SKM-1 treated with dmso at 0.1 percent for 144 hours (cell line): Measurements from ENCODE around the gene TOR1AIP1.
A peak's percentile ranks its signal among the peaks of the same experiment; 100 is the strongest.
"Not testable (repeated sequence)": the region's sequence is repeated elsewhere in the genome, so short reads cannot be mapped to it uniquely, and the experiment has no call there.

Experiments
- DNase-seq: peaks from one replicate; lab custom pipeline; 2025; ENCODE audit not compliant: unreplicated experiment; lab: John Stamatoyannopoulos, UW

The TOR1AIP1 gene

GRCh38 chr1:179935909-179936496, 53.9 kb downstream of the TOR1AIP1 start:
- DNase-seq: no peak

- no peak for DNase-seq
Observed at GRCh38 chr1:179937668-179938254, 55.7 kb downstream of the TOR1AIP1 start.

GRCh38 chr1:179938752-179939151, 56.7 kb downstream of the TOR1AIP1 start:
- peak; percentile 13 for DNase-seq

DNA sequence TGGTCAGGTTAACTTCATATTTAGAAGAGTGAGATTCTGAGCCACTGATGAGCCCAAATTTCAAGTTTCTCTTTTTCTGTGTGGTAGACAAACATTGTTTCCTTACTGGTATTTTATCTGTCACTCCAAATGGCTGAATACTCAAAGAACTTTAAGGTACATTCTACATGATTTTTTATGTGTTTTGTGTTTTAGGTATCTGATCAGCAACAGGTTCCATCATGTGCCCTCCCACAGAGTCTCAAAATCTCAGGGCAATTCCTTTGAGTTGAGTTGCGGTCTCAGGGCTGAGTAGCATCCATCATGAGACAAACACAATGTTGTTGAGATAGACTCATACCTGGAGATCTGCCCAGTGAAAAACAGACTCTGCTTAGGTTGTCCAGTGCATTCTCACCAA, 57.9 kb downstream of the TOR1AIP1 start:
- DNase-seq: no peak

- no peak for DNase-seq
Observed at GRCh38 chr1:179941454-179941853, 59.4 kb downstream of the TOR1AIP1 start.

DNA sequence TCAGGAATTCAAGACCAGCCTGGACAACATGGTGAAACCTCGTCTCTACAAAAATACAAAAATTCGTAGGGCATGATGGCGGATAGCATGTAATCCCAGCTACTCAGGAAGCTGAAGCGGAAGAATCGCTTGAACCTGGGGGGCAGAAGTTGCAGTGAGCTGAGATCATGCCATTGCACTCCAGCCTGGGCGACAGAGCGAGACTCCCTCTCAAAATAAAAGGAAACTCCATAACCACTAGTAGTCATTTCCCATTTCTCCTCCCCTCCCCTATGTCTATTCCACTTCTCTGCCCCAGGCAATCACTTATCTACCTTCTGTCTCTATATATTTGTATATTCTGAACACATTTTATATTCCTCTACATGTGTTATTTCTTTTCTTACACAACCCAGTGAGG, 68.6 kb downstream of the TOR1AIP1 start:
- no peak for DNase-seq

- peak; percentile 78 for DNase-seq
Observed at GRCh38 chr1:179951383-179952144, 69.5 kb downstream of the TOR1AIP1 start.

- peak; percentile 92 for DNase-seq
Observed at GRCh38 chr1:179952186-179952585, 70.1 kb downstream of the TOR1AIP1 start.

- peak; percentile 47 for DNase-seq
Observed at GRCh38 chr1:179953974-179954492, 71.9 kb downstream of the TOR1AIP1 start.

GRCh38 chr1:179954493-179955286, 72.6 kb downstream of the TOR1AIP1 start, which contains the start of gene CEP350:
CEP350 (plus strand) TSS chr1:179954810; CDS start chr1:179986182, 31,372 bp downstream.
- DNase-seq: peak; percentile 98

GRCh38 chr1:179955287-179955680, 73.2 kb downstream of the TOR1AIP1 start:
- DNase-seq: peak; percentile 65

DNA sequence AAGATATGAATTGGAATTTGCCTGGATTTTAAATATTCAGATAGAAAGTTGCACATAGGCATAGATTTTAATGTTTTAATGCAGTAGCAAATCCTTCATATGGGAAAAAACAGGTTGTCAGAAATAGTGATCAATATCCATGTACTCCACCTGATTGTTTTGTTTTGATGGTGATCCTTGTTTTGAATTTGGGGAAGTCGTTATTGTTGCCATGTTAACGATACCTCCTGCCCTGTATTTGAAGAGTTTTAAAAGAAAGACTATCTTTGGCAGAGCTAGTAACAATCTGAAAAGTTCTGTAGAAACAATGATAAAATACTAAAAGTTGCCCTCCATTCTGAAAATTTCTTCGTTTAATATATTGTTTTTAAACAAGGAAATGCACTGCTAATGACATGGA, 73.6 kb downstream of the TOR1AIP1 start:
- peak; percentile 46 for DNase-seq

DNA sequence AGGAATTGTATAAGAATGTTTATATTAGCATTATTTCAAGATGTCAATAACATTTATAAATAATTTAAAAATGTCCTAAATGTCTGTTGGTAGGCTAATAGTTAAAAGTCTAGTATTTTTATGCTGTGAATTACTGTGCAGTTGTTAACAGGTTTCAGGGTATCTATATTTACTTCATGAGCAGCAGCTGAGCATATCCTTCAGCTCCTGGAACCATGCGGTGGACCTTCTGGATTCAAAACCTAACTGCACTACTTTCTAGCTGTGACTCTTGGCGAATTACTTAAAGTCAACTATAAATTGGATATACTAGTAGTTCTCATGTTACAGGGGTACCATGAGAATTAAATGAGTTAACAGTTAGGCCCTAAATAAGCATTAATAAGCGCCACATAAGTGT, 76.3 kb downstream of the TOR1AIP1 start:
- DNase-seq: no peak

DNA sequence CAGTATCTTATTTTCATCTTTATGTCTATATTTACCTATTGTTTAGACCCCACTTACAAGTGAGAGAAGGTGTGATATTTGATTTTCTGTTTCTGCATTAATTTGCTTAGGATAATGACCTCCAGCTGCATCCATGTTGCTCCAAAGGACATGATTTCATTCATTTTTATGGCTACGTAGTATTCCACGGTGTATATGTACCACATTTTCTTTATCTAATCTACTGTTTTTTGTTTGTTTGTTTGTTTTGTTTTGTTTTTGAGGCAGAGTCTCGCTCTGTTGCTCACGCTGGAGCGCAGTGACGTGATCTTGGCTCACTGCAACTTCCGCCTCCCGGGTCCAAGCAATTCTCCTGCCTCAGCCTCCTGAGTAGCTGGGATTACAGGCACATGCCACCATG, 80.1 kb downstream of the TOR1AIP1 start:
- DNase-seq: not testable (repeated sequence)

DNA sequence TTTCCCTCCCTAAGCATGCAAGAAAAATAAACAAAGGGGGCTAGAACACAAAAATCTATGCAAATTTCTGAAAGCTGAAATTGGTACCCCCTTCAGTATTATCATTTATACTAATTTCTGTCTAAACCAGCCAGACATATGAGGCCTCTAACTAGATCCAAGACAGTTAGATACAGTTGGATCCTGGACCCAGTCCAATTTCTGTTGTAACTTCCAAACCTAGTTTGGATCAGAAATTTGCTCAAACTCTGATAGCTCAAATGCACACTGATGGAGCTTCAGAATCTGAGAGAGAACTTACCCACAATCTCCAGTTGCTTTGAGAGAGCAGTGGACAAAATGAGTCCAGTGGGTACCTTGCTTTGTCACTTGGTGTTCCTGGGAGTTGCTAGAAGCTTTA, 84.5 kb downstream of the TOR1AIP1 start:
- DNase-seq: no peak

DNA sequence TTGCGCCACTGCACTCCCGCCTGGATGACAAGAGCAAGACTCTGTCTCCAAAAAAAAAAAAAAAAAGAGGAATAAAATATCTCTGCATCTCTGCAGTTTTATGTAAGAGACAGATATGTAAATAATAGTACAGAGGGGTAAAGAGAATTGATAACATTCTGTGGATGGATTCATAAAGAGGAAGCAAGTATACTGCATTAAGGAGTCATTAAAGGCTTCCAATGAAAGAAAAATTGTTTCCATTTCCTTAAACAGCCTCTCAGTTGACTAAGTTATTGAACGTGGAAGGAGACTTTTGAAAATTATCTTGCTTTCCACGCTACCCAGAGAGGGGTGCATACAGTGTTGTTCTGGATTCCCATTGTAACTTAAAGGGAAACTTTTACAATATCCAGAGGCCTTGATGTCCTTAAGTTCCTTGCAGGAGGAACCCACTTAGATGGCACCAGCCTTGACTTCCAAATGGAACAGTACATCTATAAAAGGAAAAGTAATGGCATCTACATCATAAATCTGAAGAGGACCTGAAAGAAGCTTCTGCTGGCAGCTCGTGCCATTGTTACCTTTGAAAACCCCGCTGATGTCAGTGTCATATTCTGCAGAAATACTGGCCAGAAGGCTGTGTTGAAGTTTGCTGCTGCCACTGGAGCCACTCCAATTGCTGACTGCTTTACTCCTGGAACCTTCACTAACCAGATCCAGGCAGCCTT, 86.4 kb downstream of the TOR1AIP1 start:
- DNase-seq: no peak

- no peak for DNase-seq
Observed at GRCh38 chr1:179968994-179969919, 87.2 kb downstream of the TOR1AIP1 start.
